Neural crest cell (in vitro differentiated cells): ENCODE measurements around the gene LEFTY2. TPM values are rescaled to one million over a fixed set of nuclear protein-coding genes. Genes with fewer than 3 reads are reported as not detected.

Experiments used
- DNase-seq: peaks from one replicate; pipeline ENCODE4 v3.0.0; 2021; ENCODE audit warnings: low read depth, mixed read lengths, low spot score
- H3K27ac Mint-ChIP-seq: one replicate; pipeline ENCODE4 v1.8.0; 2021; ENCODE audit warnings: mild to moderate bottlenecking, mixed read lengths; ENCODE audit not compliant: unreplicated experiment
- H3K27me3 Mint-ChIP-seq: 2 replicates; pipeline ENCODE4 v1.8.0; 2021; ENCODE audit warnings: low read depth, mild to moderate bottlenecking, mixed read lengths
- H3K36me3 Mint-ChIP-seq: 2 replicates; pipeline ENCODE4 v1.8.0; 2021; ENCODE audit warnings: low read depth, mild to moderate bottlenecking, mixed read lengths
- H3K4me1 Mint-ChIP-seq: 2 replicates; pipeline ENCODE4 v1.8.0; 2021; ENCODE audit warnings: mixed read lengths
- H3K4me3 Mint-ChIP-seq: one replicate; pipeline ENCODE4 v1.8.0; 2021; ENCODE audit warnings: mild to moderate bottlenecking, mixed read lengths
- H3K9me3 Mint-ChIP-seq: 2 replicates; pipeline ENCODE4 v1.8.0; 2021; ENCODE audit warnings: mixed read lengths
- CTCF ChIP-seq: fragments of 200-600 bp; sonication (generic); conservative IDR thresholded peaks from 2 replicates; pipeline ENCODE4 v1.5.0; 2021; ENCODE audit warnings: antibody characterized with exemption, mild to moderate bottlenecking
- microRNA-seq: library from miRNA; unstranded; fragments of <30 nt; microRNA quantifications from one replicate; pipeline ENCODE4, GENCODE V29; 2020
- total RNA-seq: library from RNA; stranded (reverse); gene quantifications from 2 replicates; pipeline ENCODE4 v1.2.1, GENCODE V29; 2021

Gene LEFTY2
- total RNA-seq, 1 donor from 2014 or later = not detected

- no peaks in the 10 kb centered on the region for H3K9me3 Mint-ChIP-seq
- peaks cover 27% of the 10 kb centered on the region for H3K4me1 Mint-ChIP-seq
- peak overlapping the region; percentile 81 for H3K4me3 Mint-ChIP-seq
- no peak for DNase-seq
- H3K27me3 Mint-ChIP-seq = peaks cover 28% of the 10 kb centered on the region
- no peak for TF ChIP-seq CTCF
- H3K27ac Mint-ChIP-seq = no peak overlapping the region
- H3K36me3 Mint-ChIP-seq = no peaks in the 10 kb centered on the region
Measured at GRCh38 chr1:225887030-225887314, 54.0 kb downstream of the LEFTY2 start.

Small RNA genes within 50 kb of the gene (microRNA-seq; reads per million reads assigned to microRNA genes)
- 5.3 reads per million for gene MIR6741

Other genes starting within 250 kb of the LEFTY2 start
- 480 and 482 TPM in 2 replicates for gene SRP9, start 163.4 kb downstream of the LEFTY2 start, total RNA-seq
- gene EPHX1, start 131.1 kb downstream of the LEFTY2 start, total RNA-seq = 15.4 and 15.8 TPM in 2 replicates
- gene TMEM63A, start 58.8 kb downstream of the LEFTY2 start, total RNA-seq = 24.8 and 29.3 TPM in 2 replicates
- gene LEFTY1, start 52.1 kb downstream of the LEFTY2 start, total RNA-seq = 0.65 TPM in 1 of 2 replicates, not detected in the other
- 54.8 and 59.9 TPM in 2 replicates for gene PYCR2, start 17.0 kb downstream of the LEFTY2 start, total RNA-seq
- gene SDE2, start 58.1 kb upstream of the LEFTY2 start, total RNA-seq = 18.1 TPM in 2 replicates
- 991 and 1,004 TPM in 2 replicates for gene H3-3A, start 121.5 kb upstream of the LEFTY2 start, total RNA-seq
- 22.1 and 24.1 TPM in 2 replicates for gene ACBD3, start 245.5 kb upstream of the LEFTY2 start, total RNA-seq